SK-N-SH (cell line): ENCODE data around the gene SLC44A2. TPM values are rescaled to one million over a fixed set of nuclear protein-coding genes. Genes with fewer than 3 reads are reported as not detected.

Experiments used
- CTCF ChIA-PET: fragments of 300-600, 350-600 bp; formaldehyde crosslinking; extraction: SDS; loops from one replicate; lab custom pipeline; 2021; lab: Yijun Ruan, JAX
- POLR2A ChIA-PET: fragments of 350-600 bp; sonication (Branson Sonifier 250); formaldehyde crosslinking; extraction: SDS; loops from one replicate; lab custom pipeline; 2020; ENCODE audit warnings: antibody characterized with exemption, inconsistent platforms; lab: Yijun Ruan, JAX
- DNase-seq: peaks from one replicate; pipeline ENCODE4 v3.0.0; 2012
- H2AFZ ChIP-seq: fragments of 200-600 bp; sonication (generic); 2 replicates; pipeline ENCODE4 v1.8.1; 2016; ENCODE audit warnings: antibody characterized with exemption, mild to moderate bottlenecking, low read depth
- H3F3A ChIP-seq: fragments of 200-600 bp; sonication (generic); replicated peaks from 2 replicates; pipeline ENCODE3; 2016; ENCODE audit warnings: antibody characterized with exemption, mild to moderate bottlenecking; ENCODE audit not compliant: insufficient read depth
- H3K27ac ChIP-seq, 2 experiments: fragments of 200-500 bp in 1 of 2; fragments of 200-600 bp in 1 of 2; sonication (Bioruptor generic) in 1 of 2; sonication (generic), shearing (Covaris generic) in 1 of 2; 2 replicates each; pipeline versions ENCODE4 v1.5.1 to v1.6.1; 2014 to 2016; ENCODE audit warnings: low read depth in 2 of 2, inconsistent platforms in 1 of 2, low read length in 1 of 2, mild to moderate bottlenecking in 1 of 2, mixed read lengths in 1 of 2
- H3K27me3 ChIP-seq: fragments of 200-600 bp; sonication (generic), shearing (Covaris generic); 2 replicates; pipeline ENCODE4 v1.6.1; 2016; ENCODE audit warnings: mixed run types; ENCODE audit not compliant: insufficient read depth
- H3K36me3 ChIP-seq, 2 experiments: fragments of 200-500 bp in 1 of 2; fragments of 200-600 bp in 1 of 2; sonication (Bioruptor generic) in 1 of 2; sonication (generic) in 1 of 2; replicated peaks in 1 of 2; 2 replicates each; pipeline versions ENCODE3 to v1.5.1; 2014 to 2016; ENCODE audit warnings: low read length in 1 of 2, mild to moderate bottlenecking in 1 of 2; ENCODE audit not compliant: insufficient read depth in 2 of 2, control insufficient read depth in 1 of 2
- H3K4me1 ChIP-seq, 2 experiments: fragments of 200-500 bp in 1 of 2; fragments of 200-600 bp in 1 of 2; sonication (Bioruptor generic) in 1 of 2; sonication (generic), shearing (Covaris generic) in 1 of 2; 2 replicates each; pipeline versions ENCODE4 v1.5.1 to v1.6.1; 2014 to 2016; ENCODE audit warnings: low read depth in 1 of 2, low read length in 1 of 2, mixed run types in 1 of 2; ENCODE audit not compliant: insufficient read depth in 2 of 2, control insufficient read depth in 1 of 2
- H3K4me2 ChIP-seq: fragments of 200-600 bp; sonication (generic), shearing (Covaris generic); 2 replicates; pipeline ENCODE4 v1.6.1; 2017; ENCODE audit warnings: mixed run types
- H3K4me3 ChIP-seq, 2 experiments: fragments of 200-500 bp in 1 of 2; fragments of 200-600 bp in 1 of 2; sonication (Bioruptor generic) in 1 of 2; sonication (generic), shearing (Covaris generic) in 1 of 2; 2 replicates each; pipeline versions ENCODE4 v1.5.1 to v1.8.1; 2014 to 2016; ENCODE audit warnings: low read depth in 2 of 2, inconsistent platforms in 1 of 2, low read length in 1 of 2, mild to moderate bottlenecking in 1 of 2, mixed read lengths in 1 of 2, moderate library complexity in 1 of 2
- H3K79me2 ChIP-seq: fragments of 200-600 bp; sonication (generic); 2 replicates; pipeline ENCODE4 v1.8.1; 2017; ENCODE audit warnings: mild to moderate bottlenecking; ENCODE audit not compliant: insufficient read depth
- H3K9ac ChIP-seq: fragments of 200-600 bp; sonication (generic); 2 replicates; pipeline ENCODE4 v1.6.1; 2017; ENCODE audit warnings: mixed run types
- H3K9me2 ChIP-seq: fragments of 200-600 bp; sonication (generic); 2 replicates; pipeline ENCODE4 v1.6.1; 2017; ENCODE audit warnings: mixed run types
- H3K9me3 ChIP-seq: fragments of 200-600 bp; sonication (generic); 2 replicates; pipeline ENCODE4 v1.6.1; 2017; ENCODE audit warnings: mixed run types, mild to moderate bottlenecking, moderate library complexity
- H4K20me1 ChIP-seq: fragments of 200-600 bp; sonication (generic); 2 replicates; pipeline ENCODE4 v1.6.1; 2017; ENCODE audit warnings: mild to moderate bottlenecking, mixed run types; ENCODE audit not compliant: insufficient read depth
- CHD2 ChIP-seq: fragments of 150-350 bp; IDR thresholded peaks from 2 replicates; pipeline ENCODE4 v1.6.1; 2018; ENCODE audit warnings: low read length; ENCODE audit not compliant: partially characterized antibody
- EP300 ChIP-seq, 2 experiments: IDR thresholded peaks; 2 replicates each; pipeline versions ENCODE4 v1.4.0 to v1.6.1; 2012; ENCODE audit warnings: borderline replicate concordance in 1 of 2, low read depth in 1 of 2, low read length in 1 of 2
- EZH2phosphoT487 ChIP-seq: fragments of 200-600 bp; sonication (generic); IDR thresholded peaks from 2 replicates; pipeline ENCODE4 v1.6.1; 2017; ENCODE audit warnings: low read depth, mixed run types, mild to moderate bottlenecking, antibody characterized with exemption, moderate library complexity, borderline replicate concordance
- FOSL2 ChIP-seq: IDR thresholded peaks from 2 replicates; pipeline ENCODE4 v1.4.0; 2012; ENCODE audit warnings: low read depth, mild to moderate bottlenecking, moderate library complexity, borderline replicate concordance
- FOXJ3 ChIP-seq: sonication (generic); formaldehyde crosslinking; IDR thresholded peaks from 2 replicates; pipeline ENCODE4 v1.5.1; 2020; ENCODE audit warnings: mild to moderate bottlenecking, missing genetic modification reagents
- GATA2 ChIP-seq: sonication (generic); formaldehyde crosslinking; IDR thresholded peaks from 2 replicates; pipeline ENCODE4 v1.5.0; 2020; ENCODE audit warnings: mild to moderate bottlenecking, missing genetic modification reagents
- MXI1 ChIP-seq: IDR thresholded peaks from 2 replicates; pipeline ENCODE4 v1.6.1; 2012; ENCODE audit warnings: mild to moderate bottlenecking, low read depth, low read length, improper control_type of control experiment
- NFIC ChIP-seq: IDR thresholded peaks from 2 replicates; pipeline ENCODE4 v1.4.0; 2012; ENCODE audit warnings: borderline replicate concordance
- PBX3 ChIP-seq: IDR thresholded peaks from 2 replicates; pipeline ENCODE4; 2012
- RAD21 ChIP-seq: IDR thresholded peaks from 2 replicates; pipeline ENCODE4 v1.6.1; 2012; ENCODE audit warnings: mild to moderate bottlenecking, low read length
- REST ChIP-seq: IDR thresholded peaks from 2 replicates; pipeline ENCODE4 v1.6.1; 2012; ENCODE audit warnings: mild to moderate bottlenecking, low read depth, low read length, moderate library complexity
- RXRA ChIP-seq: IDR thresholded peaks from 2 replicates; pipeline ENCODE4 v1.4.0; 2012; ENCODE audit warnings: low read depth, mild to moderate bottlenecking, borderline replicate concordance
- SIN3A ChIP-seq: IDR thresholded peaks from 2 replicates; pipeline ENCODE4 v1.6.1; 2012; ENCODE audit warnings: low read depth, mild to moderate bottlenecking, low read length, moderate library complexity, borderline replicate concordance
- SMC3 ChIP-seq: IDR thresholded peaks from 2 replicates; pipeline ENCODE4 v1.6.1; 2012; ENCODE audit warnings: low read depth, low read length, improper control_type of control experiment
- TCF12 ChIP-seq: IDR thresholded peaks from 2 replicates; pipeline ENCODE4 v1.4.0; 2012
- USF1 ChIP-seq: IDR thresholded peaks from 2 replicates; pipeline ENCODE4 v1.4.0; 2012; ENCODE audit warnings: low read depth, borderline replicate concordance
- USF2 ChIP-seq: fragments of 150-350 bp; IDR thresholded peaks from 2 replicates; pipeline ENCODE4 v1.6.1; 2017; ENCODE audit warnings: antibody characterized with exemption, low read length, low read depth, borderline replicate concordance
- YY1 ChIP-seq: IDR thresholded peaks from 2 replicates; pipeline ENCODE4 v1.4.0; 2012; ENCODE audit warnings: low read depth, mild to moderate bottlenecking
- WGBS: methylation state at CpG from one replicate; pipeline ENCODE4 v1.1.6; 2017; ENCODE audit warnings: low lambda C conversion rate; 5-methylcytosine and 5-hydroxymethylcytosine counted together
- polyA plus RNA-seq, 3 experiments: library from polyadenylated mRNA; depleted of rRNA; stranded (reverse); fragments of >200 nt; gene quantifications; 2 replicates each; pipeline ENCODE4 v1.2.3, GENCODE V29; 2012

Gene SLC44A2
- polyA plus RNA-seq, 1 of the 3 experiments (the other 2 are of a cell fraction), result 61.4 TPM

GRCh38 chr19:10617409-10618121 lies 7.8 kb upstream of the SLC44A2 start:
- H2AFZ ChIP-seq, result no peak overlapping the region
- no peak overlapping the region for H3K4me3 ChIP-seq
- H4K20me1 ChIP-seq, result no peaks in the 10 kb centered on the region
- peaks cover 52% of the 10 kb centered on the region for H3K79me2 ChIP-seq
- TF ChIP-seq PBX3 (0 out of 2 replicates have a peak, but pooled peaks have one; percentile 12), FOSL2 (peak; percentile 28; the same call in 1 of the 2 replicates), YY1 (no peak)
- TF ChIP-seq, all 33 proteins: peak for 2
- POLR2A ChIA-PET, result no interaction called here
- CTCF ChIA-PET, result interaction anchor here (1.2 to 2.6 kb wide), 3 partner anchors 15 to 46 kb away, joined by 3 to 11 read pairs (median 4); no protein-coding TSS in a partner anchor
- Histone ChIP-seq H3K27me3 (no peaks in the 10 kb centered on the region), H3K4me1 (no peaks in the 10 kb centered on the region; a peak in 1 of 4 replicates), H3K9me3 (no peaks in the 10 kb centered on the region), H3K36me3 (peaks cover 0 to 6% of the 10 kb centered on the region in 2 experiments), H3K27ac (peak overlapping the region; percentile 9 to 66; a peak in 3 of 4 replicates), H3F3A (peaks cover 9% of the 10 kb centered on the region), H3K4me2 (peak overlapping the region; percentile 3; the same call in 1 of the 2 replicates), H3K9me2 (no peaks in the 10 kb centered on the region), H3K9ac (no peak overlapping the region; the same call in 1 of the 2 replicates)
- 80% methylated on average over 15 of the region's 15 CpGs for WGBS
- peak; percentile 11 for DNase-seq

DNA sequence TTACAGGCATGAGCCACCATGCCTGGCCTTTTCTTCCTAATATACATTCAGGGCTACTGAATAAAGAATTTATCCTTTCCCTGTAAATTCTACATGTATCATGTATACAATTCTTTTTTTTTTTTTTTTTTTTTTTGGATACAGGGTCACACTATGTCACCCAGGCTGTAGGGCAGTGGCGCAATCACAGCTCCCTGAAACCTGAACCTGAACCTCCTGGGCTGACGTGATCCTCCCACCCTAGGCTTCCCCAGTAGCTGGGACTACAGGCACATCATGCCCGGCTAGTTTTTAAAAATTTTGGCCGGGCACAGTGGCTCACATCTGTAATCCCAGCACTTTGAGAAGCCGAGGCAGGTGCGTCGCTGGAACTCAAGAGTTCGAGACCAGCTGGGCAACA lies 6.5 kb upstream of the SLC44A2 start:
- Histone ChIP-seq H3K4me1 (no peaks in the 10 kb centered on the region; a peak in 1 of 4 replicates), H3K79me2 (peaks cover 56% of the 10 kb centered on the region), H3K9me3 (no peaks in the 10 kb centered on the region), H4K20me1 (no peaks in the 10 kb centered on the region), H3K4me2 (no peak overlapping the region), H3K36me3 (peaks cover 0 to 6% of the 10 kb centered on the region in 2 experiments), H2AFZ (no peak overlapping the region), H3K27me3 (no peaks in the 10 kb centered on the region), H3K9ac (no peak overlapping the region), H3K27ac (peak overlapping the region in 1 of 2 experiments; percentile 66; a peak in 1 of 4 replicates), H3K9me2 (no peaks in the 10 kb centered on the region), H3K4me3 (no peak overlapping the region), H3F3A (peaks cover 9% of the 10 kb centered on the region)
- DNase-seq, result no peak
- 96% methylated on average over 8 of the region's 8 CpGs for whole genome bisulfite sequencing
- CTCF ChIA-PET, result interaction anchor here (1.1 to 2.6 kb wide), 3 partner anchors 26 to 47 kb away, joined by 3 to 11 read pairs (median 4); no protein-coding TSS in a partner anchor
- POLR2A ChIA-PET, result no interaction called here
- TF ChIP-seq RAD21 (no peak), EP300 (IDR thresholded peaks at IDR 0.05; ENCODE audit: borderline replicate concordance in 1 of 2, low read depth in 1 of 2, low read length in 1 of 2) (no peak), SIN3A (no peak), PBX3 (no peak), USF2 (no peak), USF1 (no peak), GATA2 (CRISPR knock-in tag) (no peak), CHD2 (no peak), FOXJ3 (CRISPR knock-in tag) (no peak), RXRA (no peak), TCF12 (no peak), NFIC (no peak), MXI1 (no peak), SMC3 (no peak), EZH2phosphoT487 (no peak), REST (no peak)
